Measurements from ENCODE around the gene B4GALT1.

DNA sequence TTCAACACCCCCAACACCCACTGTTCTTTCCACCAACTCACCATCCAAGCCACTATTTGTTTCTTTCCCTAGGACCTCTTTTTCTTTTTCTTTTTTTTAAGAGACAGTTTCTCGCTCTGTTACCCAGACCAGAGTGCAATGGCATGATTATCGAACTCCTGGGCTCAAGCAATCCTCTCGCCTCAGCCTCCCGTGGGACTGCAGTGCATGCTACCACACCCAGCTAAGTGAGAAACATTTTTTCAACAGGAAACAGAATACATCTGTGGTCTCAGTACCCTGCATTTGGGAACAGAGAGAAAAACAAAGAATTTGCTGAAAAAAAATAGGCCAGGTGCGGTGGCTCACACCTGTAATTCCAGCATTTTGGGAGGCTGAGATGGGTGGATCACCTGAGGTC lies 24.6 kb downstream of the B4GALT1 start:
- TF ChIP-seq CTCF (IDR thresholded peaks at IDR 0.05): no peak
- no peak for TF ChIP-seq POLR2A (IDR thresholded peaks at IDR 0.05)
- no peak for TF ChIP-seq EP300 (IDR thresholded peaks at IDR 0.05)
- TF ChIP-seq POLR2AphosphoS5 (IDR thresholded peaks at IDR 0.05): no peak

All from sigmoid colon (tissue), 4 donors.